Kidney epithelial cell (primary cell): ENCODE measurements around the gene MEGF6. TPM values are rescaled to one million over a fixed set of nuclear protein-coding genes. Genes with fewer than 3 reads are reported as not detected.

Experiments used
- DNase-seq: peaks from one replicate; pipeline ENCODE4 v3.0.0-alpha.2; 2010; ENCODE audit warnings: low read depth
- H3K27me3 ChIP-seq: 2 replicates; pipeline ENCODE4 v1.6.0; 2011; ENCODE audit warnings: low read length; ENCODE audit not compliant: control insufficient read depth, insufficient read depth
- H3K36me3 ChIP-seq: 2 replicates; pipeline ENCODE4 v1.5.1; 2011; ENCODE audit warnings: low read length; ENCODE audit not compliant: control insufficient read depth, insufficient read depth
- H3K4me3 ChIP-seq: 2 replicates; pipeline ENCODE4 v1.5.1; 2011; ENCODE audit warnings: low read depth, mild to moderate bottlenecking, control low read depth, low read length
- CTCF ChIP-seq: IDR thresholded peaks from 2 replicates; pipeline ENCODE4 v1.5.1; 2011; ENCODE audit warnings: mild to moderate bottlenecking, moderate library complexity, low read length, control low read depth, inconsistent platforms; ENCODE audit not compliant: insufficient read depth, poor library complexity, severe bottlenecking
- total RNA-seq: library from RNA; depleted of rRNA; stranded (reverse); fragments of >200 nt; gene quantifications from 2 replicates; pipeline ENCODE4 v1.2.3, GENCODE V29; 2015

MEGF6 gene
- total RNA-seq, 1 donor from 2014 or later, result 13.1 TPM

GRCh38 chr1:3598522-3599285, 12.6 kb downstream of the MEGF6 start:
- Histone ChIP-seq H3K27me3 (peaks cover 13% of the 10 kb centered on the region), H3K36me3 (no peaks in the 10 kb centered on the region), H3K4me3 (no peak overlapping the region)
- DNase-seq, result no peak
- TF ChIP-seq CTCF, result no peak

GRCh38 chr1:3598051-3598491, 13.2 kb downstream of the MEGF6 start:
- no peak for DNase-seq
- no peak for TF ChIP-seq CTCF
- H3K36me3 ChIP-seq, result no peaks in the 10 kb centered on the region
- peaks cover 11% of the 10 kb centered on the region for H3K27me3 ChIP-seq
- H3K4me3 ChIP-seq, result no peak overlapping the region

- no peak for TF ChIP-seq CTCF
- peaks cover 9% of the 10 kb centered on the region for H3K27me3 ChIP-seq
- no peaks in the 10 kb centered on the region for H3K36me3 ChIP-seq
Measured at GRCh38 chr1:3597599-3597964, 13.7 kb downstream of the MEGF6 start.

GRCh38 chr1:3596663-3597598, 14.4 kb downstream of the MEGF6 start:
- H3K4me3 ChIP-seq, result no peak overlapping the region
- no peaks in the 10 kb centered on the region for H3K36me3 ChIP-seq
- peaks cover 9% of the 10 kb centered on the region for H3K27me3 ChIP-seq
- no peak for DNase-seq
- no peak for TF ChIP-seq CTCF

More at GRCh38 chr1:3597599-3597964, 13.7 kb downstream of the MEGF6 start:
- no peak for DNase-seq
- no peak overlapping the region for H3K4me3 ChIP-seq

GRCh38 chr1:3595949-3596348, 15.4 kb downstream of the MEGF6 start:
- no peak for DNase-seq
- Histone ChIP-seq H3K36me3 (no peaks in the 10 kb centered on the region), H3K4me3 (no peak overlapping the region), H3K27me3 (peaks cover 9% of the 10 kb centered on the region)
- TF ChIP-seq CTCF, result no peak
